G401 (cell line): ENCODE results near the gene H2BW2. TPM values are rescaled to one million over a fixed set of nuclear protein-coding genes. Genes with fewer than 3 reads are reported as not detected.
"Not testable (repeated sequence)": the region's sequence is repeated elsewhere in the genome, so short reads cannot be mapped to it uniquely, and the experiment has no call there.

Experiments used
- DNase-seq: peaks from one replicate; pipeline ENCODE4 v3.0.0-alpha.2; 2015; ENCODE audit warnings: low spot score
- in situ Hi-C: cut with HindIII; loops from 2 replicates; pipeline ENCODE4 v1.10.0; 2016; ENCODE audit warnings: low sequenced_read_pairs, mixed read lengths
- total RNA-seq: library from RNA; depleted of rRNA; stranded (reverse); fragments of >200 nt; shearing (Covaris generic); gene quantifications from 2 replicates; pipeline ENCODE4 v1.2.3, GENCODE V29; 2014; rRNA removed

The H2BW2 gene
- not detected in 2 replicates for total RNA-seq

- DNase-seq = no peak
- in situ Hi-C loops = no loop called here
Measured at GRCh38 chrX:104039689-104040505, at the start of gene H2BW2. Gene H2BW2 (plus strand): TSS chrX:104039956. CDS start chrX:104039995, 39 bp downstream.

GRCh38 chrX:103999234-103999633, 40.5 kb upstream of the H2BW2 start:
- in situ Hi-C loops = no loop called here
- no peak for DNase-seq

GRCh38 chrX:104008831-104009230, 30.9 kb upstream of the H2BW2 start:
- in situ Hi-C loops = no loop called here
- no peak for DNase-seq

- in situ Hi-C loops = no loop called here
- DNase-seq = no peak
Measured at GRCh38 chrX:104013158-104013557, 26.6 kb upstream of the H2BW2 start.

GRCh38 chrX:104013606-104014005, 26.1 kb upstream of the H2BW2 start, which contains the start of gene H2BW1:
Gene H2BW1 (minus strand): TSS chrX:104013708. CDS start chrX:104013576, 132 bp downstream.
- no peak for DNase-seq
- in situ Hi-C loops = no loop called here

GRCh38 chrX:104015576-104015975, 24.2 kb upstream of the H2BW2 start:
- in situ Hi-C loops, DNase-seq: not testable (repeated sequence)

- in situ Hi-C loops = no loop called here
- DNase-seq = no peak
Measured at GRCh38 chrX:104018126-104018525, 21.6 kb upstream of the H2BW2 start.

GRCh38 chrX:104041003-104041402, 1.2 kb downstream of the H2BW2 start:
- in situ Hi-C loops = no loop called here
- no peak for DNase-seq

- DNase-seq = no peak
- in situ Hi-C loops = no loop called here
Measured at GRCh38 chrX:104045642-104046041, 5.9 kb downstream of the H2BW2 start.

GRCh38 chrX:104047171-104047570, 7.4 kb downstream of the H2BW2 start:
- no peak for DNase-seq
- in situ Hi-C loops = no loop called here

- DNase-seq, in situ Hi-C loops: not testable (repeated sequence)
Measured at GRCh38 chrX:104054956-104055355, 15.2 kb downstream of the H2BW2 start.

GRCh38 chrX:104062636-104063035, 22.9 kb downstream of the H2BW2 start:
- in situ Hi-C loops, DNase-seq: not testable (repeated sequence)

- DNase-seq, in situ Hi-C loops: not testable (repeated sequence)
Measured at GRCh38 chrX:104075778-104076445, 36.2 kb downstream of the H2BW2 start, which contains the start of gene TMSB15C. Gene TMSB15C (minus strand): TSS chrX:104076236.

- in situ Hi-C loops = not testable (repeated sequence)
Measured at GRCh38 chrX:104077854-104078253, 38.1 kb downstream of the H2BW2 start.

GRCh38 chrX:104084063-104084462, 44.3 kb downstream of the H2BW2 start:
- DNase-seq = no peak

More at GRCh38 chrX:104077854-104078253, 38.1 kb downstream of the H2BW2 start:
- DNase-seq = not testable (repeated sequence)

GRCh38 chrX:104084534-104085277, 45.0 kb downstream of the H2BW2 start:
- in situ Hi-C loops = no loop called here
- no peak for DNase-seq

More at GRCh38 chrX:104084063-104084462, 44.3 kb downstream of the H2BW2 start:
- in situ Hi-C loops = no loop called here

- in situ Hi-C loops = no loop called here
Measured at GRCh38 chrX:104085477-104085876, 45.7 kb downstream of the H2BW2 start.

GRCh38 chrX:104085919-104086318, 46.2 kb downstream of the H2BW2 start:
- no peak for DNase-seq
- in situ Hi-C loops = no loop called here

More at GRCh38 chrX:104085477-104085876, 45.7 kb downstream of the H2BW2 start:
- no peak for DNase-seq
